Esophagus (tissue), 2 donors: ENCODE results near the gene ELAVL2. TPM values are rescaled to one million over a fixed set of nuclear protein-coding genes. Genes with fewer than 3 reads are reported as not detected.
A peak's percentile ranks its signal among the peaks of the same experiment; 100 is the strongest.

ENCODE experiments used
- H3K27ac ChIP-seq, 2 donors: one replicate each; pipeline ENCODE4 v1.5.1; 2013; ENCODE audit warnings: low read depth in 2 of 2, mild to moderate bottlenecking in 2 of 2, inconsistent platforms in 1 of 2, low read length in 1 of 2, moderate library complexity in 1 of 2
- H3K27me3 ChIP-seq, 2 donors: one replicate each; pipeline ENCODE4 v1.6.1; 2013; ENCODE audit warnings: low read length in 2 of 2, control low read depth in 1 of 2, mild to moderate bottlenecking in 1 of 2; ENCODE audit not compliant: insufficient read depth in 2 of 2, control insufficient read depth in 1 of 2
- H3K36me3 ChIP-seq, 2 donors: one replicate each; pipeline ENCODE4 v1.6.1; 2013; ENCODE audit warnings: low read length in 1 of 2; ENCODE audit not compliant: control insufficient read depth in 2 of 2, insufficient read depth in 2 of 2
- H3K4me1 ChIP-seq, 2 donors: one replicate each; pipeline ENCODE4 v1.6.1; 2013; ENCODE audit warnings: low read length in 1 of 2; ENCODE audit not compliant: control insufficient read depth in 2 of 2, insufficient read depth in 2 of 2
- H3K4me3 ChIP-seq, 2 donors: one replicate each; pipeline ENCODE4 v1.5.1; 2013; ENCODE audit warnings: low read length in 2 of 2, mild to moderate bottlenecking in 2 of 2, low read depth in 1 of 2, moderate library complexity in 1 of 2
- H3K9me3 ChIP-seq, 2 donors: one replicate each; pipeline ENCODE4 v1.6.1; 2013; ENCODE audit warnings: mild to moderate bottlenecking in 2 of 2, low read depth in 1 of 2, low read length in 1 of 2, moderate library complexity in 1 of 2; ENCODE audit not compliant: control insufficient read depth in 2 of 2, insufficient read depth in 1 of 2
- whole genome bisulfite sequencing, 2 donors: extraction: QIAGEN DNeasy Blood & Tissue Kit; methylation state at CpG; one replicate each; pipeline ENCODE4 v1.1.7; 2013; 5-methylcytosine and 5-hydroxymethylcytosine counted together
- polyA plus RNA-seq, 2 donors: library from polyadenylated mRNA; stranded (reverse); fragments of 200-250 nt; gene quantifications; one replicate each; pipeline ENCODE4 v1.2.3, GENCODE V29; 2013
- donor health status: healthy with polysubstance abuse.
- donor health status: Bipolar disorder and iron deficiency.

The ELAVL2 gene
- under 1 TPM; 0.02 TPM for polyA plus RNA-seq

DNA sequence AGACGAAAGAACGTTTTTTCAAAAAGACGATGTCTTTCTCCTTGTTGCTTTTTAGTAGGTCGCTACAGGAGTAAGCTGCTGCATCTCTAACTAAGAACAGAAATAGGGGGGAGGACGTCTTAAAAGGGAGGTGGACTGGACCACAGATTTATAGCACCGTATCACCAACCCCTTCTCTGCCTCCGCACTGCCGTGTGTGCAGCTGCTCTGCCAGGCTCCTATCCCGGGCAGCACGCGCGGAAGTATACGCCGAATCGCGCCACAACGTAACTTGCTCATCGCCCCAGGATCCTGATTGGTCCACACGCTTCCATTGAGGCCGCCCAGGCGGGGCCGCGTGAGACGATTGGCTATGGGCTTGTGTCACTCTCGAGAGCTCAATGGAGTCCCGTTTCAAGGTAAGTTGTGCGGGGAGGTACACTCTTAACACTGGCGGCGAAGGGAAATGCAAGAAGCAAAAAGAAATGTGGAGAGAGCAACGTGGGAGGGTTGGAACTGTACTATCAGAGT lies at the start of gene ELAVL2:
Gene ELAVL2 (minus strand): TSS at position 121 of the 510 bp plus-strand sequence. CDS start 64,006 bp downstream, outside the sequence.
- Histone ChIP-seq H3K27me3 (peaks cover 2 to 29% of the 10 kb centered on the region in 2 donors), H3K27ac (no peak within 1 kb of the TSS), H3K36me3 (no peaks in the 10 kb centered on the region), H3K4me1 (peaks cover 8 to 9% of the 10 kb centered on the region in 2 donors), H3K9me3 (peaks cover 0 to 5% of the 10 kb centered on the region in 2 donors), H3K4me3 (peak within 1 kb of the TSS; percentile 36 to 40)
- 5% methylated on average over 30 of the region's 30 CpGs for WGBS, 2 donors

DNA sequence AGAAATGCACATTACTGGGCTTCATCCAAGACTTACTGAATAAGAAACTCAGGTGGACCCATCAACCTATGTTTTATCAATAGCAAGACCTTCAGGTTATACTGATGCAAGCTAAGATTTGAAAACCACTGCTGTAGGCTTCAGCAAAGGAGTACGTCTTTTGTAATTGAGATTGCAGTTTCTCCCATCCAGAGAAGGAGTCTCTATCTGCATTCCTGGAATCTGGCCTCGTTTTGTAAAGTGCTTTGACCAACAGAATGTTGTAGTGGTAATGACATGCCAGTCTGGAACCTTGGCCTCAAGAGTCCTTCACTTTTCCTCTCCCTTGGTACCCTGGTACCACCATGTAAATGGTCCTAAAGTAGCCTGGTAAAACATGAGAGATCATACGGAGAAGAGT lies 32.2 kb upstream of the ELAVL2 start:
- Histone ChIP-seq H3K4me1 (no peaks in the 10 kb centered on the region), H3K27me3 (no peaks in the 10 kb centered on the region), H3K27ac (no peak overlapping the region), H3K36me3 (no peaks in the 10 kb centered on the region), H3K9me3 (no peaks in the 10 kb centered on the region), H3K4me3 (no peak overlapping the region)
- 68 to 70% methylated on average over 3 of the region's 3 CpGs for WGBS, 2 donors

- H3K9me3 ChIP-seq, result peaks cover 0 to 2% of the 10 kb centered on the region in 2 donors
- WGBS, 2 donors, result 66 to 67% methylated on average over 5 of the region's 5 CpGs
- no peaks in the 10 kb centered on the region for H3K36me3 ChIP-seq
- no peak overlapping the region for H3K4me3 ChIP-seq
- no peak overlapping the region for H3K27ac ChIP-seq
- peaks cover 0 to 2% of the 10 kb centered on the region in 2 donors for H3K4me1 ChIP-seq
- H3K27me3 ChIP-seq, result no peaks in the 10 kb centered on the region
Observed at GRCh38 chr9:23855873-23856604, 30.0 kb upstream of the ELAVL2 start.

GRCh38 chr9:23850690-23851629 lies 24.9 kb upstream of the ELAVL2 start:
- H3K36me3 ChIP-seq, result no peaks in the 10 kb centered on the region
- H3K27ac ChIP-seq, result no peak overlapping the region
- H3K4me1 ChIP-seq, result peaks cover 4 to 9% of the 10 kb centered on the region in 2 donors
- 5 to 9% methylated on average over 58 to 60 of the region's 62 CpGs for whole genome bisulfite sequencing, 2 donors
- H3K9me3 ChIP-seq, result peaks cover 0 to 2% of the 10 kb centered on the region in 2 donors
- peak overlapping the region; percentile 24 to 33 for H3K4me3 ChIP-seq
- peaks cover 0 to 7% of the 10 kb centered on the region in 2 donors for H3K27me3 ChIP-seq

DNA sequence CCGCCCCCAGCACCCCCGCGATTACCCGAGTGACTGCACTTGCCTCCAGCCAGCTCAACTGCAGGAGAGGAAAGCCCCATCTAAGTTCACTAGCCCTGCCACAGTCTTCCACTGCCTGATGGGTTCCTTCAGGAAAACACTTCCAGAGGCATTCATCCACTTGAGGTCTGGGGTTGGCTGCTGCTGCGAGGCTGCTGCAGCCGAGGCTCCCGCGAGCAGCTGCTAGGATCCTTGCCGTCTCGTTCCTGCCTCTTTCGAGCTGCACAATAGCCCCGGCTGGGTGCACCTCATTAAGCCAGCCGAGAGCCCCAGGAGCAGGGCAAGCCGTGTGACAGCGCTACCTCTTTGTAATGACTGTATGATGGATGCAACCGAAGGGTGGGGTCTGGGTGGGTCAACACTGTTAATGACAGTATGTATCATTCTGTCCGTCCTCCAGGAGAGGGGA lies 24.2 kb upstream of the ELAVL2 start:
- Histone ChIP-seq H3K27ac (no peak overlapping the region), H3K9me3 (peaks cover 0 to 2% of the 10 kb centered on the region in 2 donors), H3K36me3 (no peaks in the 10 kb centered on the region), H3K27me3 (peaks cover 0 to 7% of the 10 kb centered on the region in 2 donors), H3K4me3 (peak overlapping the region in 1 of 2 donors; percentile 33), H3K4me1 (peaks cover 4 to 9% of the 10 kb centered on the region in 2 donors)
- 1 to 2% methylated on average over 17 of the region's 17 CpGs for WGBS, 2 donors

DNA sequence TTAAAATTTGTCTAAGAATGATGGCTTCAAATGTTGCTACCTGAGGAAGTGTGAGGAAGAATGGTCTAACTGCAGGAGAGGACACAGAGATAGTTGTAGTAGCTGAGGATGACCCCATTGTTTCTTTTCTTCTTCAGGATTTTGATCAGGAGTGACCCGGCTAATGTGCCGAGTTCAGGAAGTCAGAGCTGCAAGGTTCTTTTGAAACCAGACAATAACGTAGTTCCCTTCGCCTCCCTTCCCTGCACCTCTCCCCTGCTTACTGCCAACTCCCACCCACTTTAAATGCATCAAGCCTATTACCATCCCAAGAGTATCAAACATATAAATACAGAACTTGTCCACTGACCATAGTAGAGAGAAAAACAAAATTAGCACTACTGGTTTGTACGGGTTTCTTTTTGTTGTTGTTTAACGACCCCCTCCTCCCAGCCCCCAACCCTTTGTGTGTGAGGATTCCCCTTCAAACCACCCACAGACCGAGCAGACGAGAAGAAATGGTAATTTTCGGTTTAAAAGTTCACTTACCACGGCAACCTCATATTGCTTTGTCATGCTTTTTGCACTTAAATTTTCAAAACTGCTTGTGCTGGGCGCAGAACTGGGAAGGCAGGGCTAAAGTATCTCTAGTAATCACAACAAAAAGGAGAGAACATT lies 23.5 kb upstream of the ELAVL2 start:
- Histone ChIP-seq H3K4me3 (no peak overlapping the region), H3K27me3 (peaks cover 0 to 7% of the 10 kb centered on the region in 2 donors)
- WGBS, 2 donors, result 10 to 14% methylated on average over 11 of the region's 11 CpGs

DNA sequence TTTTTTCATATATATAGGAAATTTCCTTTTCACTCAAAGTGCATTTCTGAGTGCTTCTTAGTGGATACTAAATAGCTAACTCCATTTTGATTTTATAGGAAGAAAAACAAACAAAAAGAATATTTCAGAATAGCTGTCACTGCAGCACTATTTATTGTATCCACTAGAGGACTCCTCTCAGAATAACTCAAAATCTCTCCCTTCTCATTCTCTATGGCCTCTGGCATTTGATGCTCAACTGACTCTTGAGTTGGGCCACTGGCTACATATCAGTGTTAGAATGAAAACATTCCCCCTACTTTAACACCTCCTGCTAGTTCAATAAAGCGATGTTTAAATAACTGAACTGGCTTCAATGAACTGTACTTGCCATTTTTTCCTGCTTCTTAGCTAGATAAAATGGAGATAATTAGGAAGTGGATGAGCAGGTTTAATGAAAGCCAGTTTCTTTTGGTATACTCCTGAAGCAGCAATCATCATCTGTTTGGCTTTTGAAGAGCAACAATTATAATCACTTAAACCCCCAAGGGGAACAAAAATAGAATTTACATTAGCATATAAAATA lies 16.6 kb upstream of the ELAVL2 start:
- WGBS, 2 donors, result 82 to 83% methylated on average over 1 of the region's 1 CpG
- Histone ChIP-seq H3K36me3 (no peaks in the 10 kb centered on the region), H3K27me3 (peaks cover 0 to 3% of the 10 kb centered on the region in 2 donors), H3K4me3 (no peak overlapping the region), H3K9me3 (no peaks in the 10 kb centered on the region), H3K27ac (no peak overlapping the region), H3K4me1 (no peaks in the 10 kb centered on the region)

More for the DNA sequence above, 23.5 kb upstream of the ELAVL2 start:
- H3K9me3 ChIP-seq, result peaks cover 0 to 2% of the 10 kb centered on the region in 2 donors
- peaks cover 4 to 9% of the 10 kb centered on the region in 2 donors for H3K4me1 ChIP-seq
- no peaks in the 10 kb centered on the region for H3K36me3 ChIP-seq
- no peak overlapping the region for H3K27ac ChIP-seq

- WGBS, 2 donors, result 51 to 61% methylated on average over 2 of the region's 2 CpGs
- Histone ChIP-seq H3K4me3 (no peak overlapping the region), H3K9me3 (no peaks in the 10 kb centered on the region), H3K4me1 (no peaks in the 10 kb centered on the region), H3K36me3 (no peaks in the 10 kb centered on the region), H3K27me3 (peaks cover 0 to 3% of the 10 kb centered on the region in 2 donors), H3K27ac (no peak overlapping the region)
Observed at GRCh38 chr9:23841304-23841703, 15.3 kb upstream of the ELAVL2 start.

DNA sequence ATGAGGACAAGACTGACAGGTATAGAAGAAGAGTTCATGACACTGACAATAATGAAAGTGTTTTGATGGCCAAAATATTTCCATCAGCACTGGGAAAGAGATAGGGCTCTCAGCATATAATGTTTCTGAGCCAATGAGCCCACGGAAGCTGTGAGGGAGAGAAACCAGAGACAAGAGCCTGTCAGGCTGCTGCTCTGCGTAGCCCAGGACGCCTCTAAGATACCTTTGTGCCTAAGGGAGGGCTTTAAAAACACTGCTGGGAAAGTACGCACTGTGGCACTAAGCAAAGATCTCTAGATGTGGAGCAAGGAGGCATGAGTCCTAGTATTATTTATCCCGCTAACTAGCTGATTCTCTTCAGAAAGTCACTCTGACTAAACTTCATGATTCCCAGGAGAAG lies 11.0 kb upstream of the ELAVL2 start:
- Histone ChIP-seq H3K27me3 (peaks cover 0 to 3% of the 10 kb centered on the region in 2 donors), H3K36me3 (no peaks in the 10 kb centered on the region), H3K27ac (no peak overlapping the region), H3K4me1 (no peaks in the 10 kb centered on the region), H3K9me3 (no peaks in the 10 kb centered on the region), H3K4me3 (no peak overlapping the region)
- WGBS, 2 donors, result 65 to 67% methylated on average over 5 of the region's 5 CpGs
